ENCODE results near the gene CAMK4.

Gene CAMK4

DNA sequence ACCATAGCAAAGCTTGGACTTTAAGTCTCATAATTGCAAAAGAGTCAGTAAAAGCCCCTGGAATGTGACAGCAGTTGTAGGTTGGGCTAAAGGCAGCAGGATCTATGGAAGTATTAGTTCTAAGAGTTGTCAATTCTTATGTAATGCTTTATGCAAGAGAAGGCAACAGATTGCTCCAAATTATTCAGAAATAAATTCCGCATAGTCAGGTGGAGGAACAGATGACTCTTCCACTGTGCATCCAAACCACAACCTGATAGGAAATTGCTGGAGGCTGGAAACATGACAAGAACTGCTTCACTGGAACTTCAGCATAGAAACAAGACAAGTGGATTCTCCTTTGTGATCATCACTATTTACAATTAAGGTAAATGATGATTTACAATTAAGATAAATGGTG is 187.1 kb downstream of the CAMK4 start:
- no peaks in the 10 kb centered on the region for H3K9me3 ChIP-seq (ENCODE audit: control insufficient read depth, insufficient read depth, low read length)
- no peaks in the 10 kb centered on the region for H4K20me1 ChIP-seq (ENCODE audit: control insufficient read depth, insufficient read depth, low read depth, low read length)
- no peak for TF ChIP-seq EZH2phosphoT487 (IDR thresholded peaks at IDR 0.05; ENCODE audit: borderline replicate concordance, low read length)
- TF ChIP-seq, protein P1, sequence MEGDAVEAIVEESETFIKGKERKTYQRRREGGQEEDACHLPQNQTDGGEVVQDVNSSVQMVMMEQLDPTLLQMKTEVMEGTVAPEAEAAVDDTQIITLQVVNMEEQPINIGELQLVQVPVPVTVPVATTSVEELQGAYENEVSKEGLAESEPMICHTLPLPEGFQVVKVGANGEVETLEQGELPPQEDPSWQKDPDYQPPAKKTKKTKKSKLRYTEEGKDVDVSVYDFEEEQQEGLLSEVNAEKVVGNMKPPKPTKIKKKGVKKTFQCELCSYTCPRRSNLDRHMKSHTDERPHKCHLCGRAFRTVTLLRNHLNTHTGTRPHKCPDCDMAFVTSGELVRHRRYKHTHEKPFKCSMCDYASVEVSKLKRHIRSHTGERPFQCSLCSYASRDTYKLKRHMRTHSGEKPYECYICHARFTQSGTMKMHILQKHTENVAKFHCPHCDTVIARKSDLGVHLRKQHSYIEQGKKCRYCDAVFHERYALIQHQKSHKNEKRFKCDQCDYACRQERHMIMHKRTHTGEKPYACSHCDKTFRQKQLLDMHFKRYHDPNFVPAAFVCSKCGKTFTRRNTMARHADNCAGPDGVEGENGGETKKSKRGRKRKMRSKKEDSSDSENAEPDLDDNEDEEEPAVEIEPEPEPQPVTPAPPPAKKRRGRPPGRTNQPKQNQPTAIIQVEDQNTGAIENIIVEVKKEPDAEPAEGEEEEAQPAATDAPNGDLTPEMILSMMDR (IDR thresholded peaks at IDR 0.05; ENCODE audit: low read depth, low read length, poor library complexity, severe bottlenecking) = no peak
- H3K27me3 ChIP-seq (ENCODE audit: control insufficient read depth, low read length) = no peaks in the 10 kb centered on the region
- no peaks in the 10 kb centered on the region for H3K79me2 ChIP-seq (ENCODE audit: control insufficient read depth, low read length)
- H3K36me3 ChIP-seq (ENCODE audit: control insufficient read depth, low read length) = no peaks in the 10 kb centered on the region
- no peaks in the 10 kb centered on the region for H3K4me1 ChIP-seq (ENCODE audit: control insufficient read depth, low read length)
- no peaks in the 10 kb centered on the region for H3F3A ChIP-seq (ENCODE audit: control insufficient read depth, insufficient read depth)
- H3K9me2 ChIP-seq (replicated peaks; ENCODE audit: control insufficient read depth, low read length) = no peaks in the 10 kb centered on the region
- no peak overlapping the region for H3K27ac ChIP-seq (ENCODE audit: low read depth, low read length)
- H3K4me2 ChIP-seq (ENCODE audit: low read length) = no peak overlapping the region
- H3K4me3 ChIP-seq (ENCODE audit: low read length) = no peak overlapping the region

DNA sequence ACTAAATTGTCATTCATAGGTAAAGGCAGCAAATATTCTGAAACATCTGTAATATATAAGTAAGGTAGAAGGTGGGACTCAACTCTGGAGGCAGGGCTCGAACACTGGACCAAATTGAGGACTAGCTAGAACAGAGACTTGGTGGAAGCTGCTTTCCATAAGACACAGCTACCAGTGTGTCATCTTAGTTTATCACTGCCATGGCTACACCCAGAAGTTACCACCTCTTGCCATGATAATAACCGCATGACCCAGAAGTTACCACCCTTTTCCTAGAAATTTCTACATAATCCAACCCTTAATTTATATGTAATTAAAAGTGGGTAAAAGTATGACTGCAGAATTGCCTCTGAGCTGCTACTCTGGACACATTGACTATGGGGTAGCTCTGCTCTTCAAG is 188.4 kb downstream of the CAMK4 start:
- no peaks in the 10 kb centered on the region for H3K36me3 ChIP-seq (ENCODE audit: control insufficient read depth, low read length)
- H3K27ac ChIP-seq (ENCODE audit: low read depth, low read length) = no peak overlapping the region
- H3K79me2 ChIP-seq (ENCODE audit: control insufficient read depth, low read length) = no peaks in the 10 kb centered on the region
- H3K4me1 ChIP-seq (ENCODE audit: control insufficient read depth, low read length) = no peaks in the 10 kb centered on the region
- H4K20me1 ChIP-seq (ENCODE audit: control insufficient read depth, insufficient read depth, low read depth, low read length) = no peaks in the 10 kb centered on the region
- TF ChIP-seq EZH2phosphoT487 (IDR thresholded peaks at IDR 0.05; ENCODE audit: borderline replicate concordance, low read length) = no peak
- TF ChIP-seq, protein P1 (IDR thresholded peaks at IDR 0.05; ENCODE audit: low read depth, low read length, poor library complexity, severe bottlenecking) = no peak
- no peak overlapping the region for H3K4me3 ChIP-seq (ENCODE audit: low read length)
- no peaks in the 10 kb centered on the region for H3K9me2 ChIP-seq (replicated peaks; ENCODE audit: control insufficient read depth, low read length)
- H3K9me3 ChIP-seq (ENCODE audit: control insufficient read depth, insufficient read depth, low read length) = no peaks in the 10 kb centered on the region
- no peak overlapping the region for H3K4me2 ChIP-seq (ENCODE audit: low read length)
- no peaks in the 10 kb centered on the region for H3F3A ChIP-seq (ENCODE audit: control insufficient read depth, insufficient read depth)
- no peaks in the 10 kb centered on the region for H3K27me3 ChIP-seq (ENCODE audit: control insufficient read depth, low read length)

DNA sequence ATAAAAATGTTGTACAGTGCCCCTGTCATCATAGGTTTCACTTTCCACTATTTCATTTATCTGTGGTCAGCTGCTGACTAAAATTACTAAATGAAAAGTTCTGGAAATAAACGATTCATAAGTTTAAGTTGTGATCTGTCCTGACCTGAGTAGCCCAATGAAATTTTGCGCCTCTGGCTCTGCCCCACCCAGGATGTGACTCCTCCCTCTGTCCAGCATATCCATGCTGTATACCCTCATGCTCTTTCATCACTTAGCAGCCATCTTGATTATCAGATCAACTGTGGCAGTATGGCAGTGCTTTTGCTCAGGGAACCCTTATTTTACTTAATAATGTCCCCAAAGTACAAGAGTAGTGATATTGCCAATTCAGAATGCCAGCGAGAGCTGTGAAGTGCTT is 190.9 kb downstream of the CAMK4 start:
- H3K27me3 ChIP-seq (ENCODE audit: control insufficient read depth, low read length) = no peaks in the 10 kb centered on the region
- no peaks in the 10 kb centered on the region for H3F3A ChIP-seq (ENCODE audit: control insufficient read depth, insufficient read depth)
- H3K9me3 ChIP-seq (ENCODE audit: control insufficient read depth, insufficient read depth, low read length) = no peaks in the 10 kb centered on the region
- H3K9me2 ChIP-seq (replicated peaks; ENCODE audit: control insufficient read depth, low read length) = no peaks in the 10 kb centered on the region
- no peaks in the 10 kb centered on the region for H4K20me1 ChIP-seq (ENCODE audit: control insufficient read depth, insufficient read depth, low read depth, low read length)
- H3K36me3 ChIP-seq (ENCODE audit: control insufficient read depth, low read length) = no peaks in the 10 kb centered on the region
- H3K27ac ChIP-seq (ENCODE audit: low read depth, low read length) = no peak overlapping the region
- no peak overlapping the region for H3K4me2 ChIP-seq (ENCODE audit: low read length)
- H3K79me2 ChIP-seq (ENCODE audit: control insufficient read depth, low read length) = no peaks in the 10 kb centered on the region
- no peaks in the 10 kb centered on the region for H3K4me1 ChIP-seq (ENCODE audit: control insufficient read depth, low read length)
- TF ChIP-seq, protein P1 (IDR thresholded peaks at IDR 0.05; ENCODE audit: low read depth, low read length, poor library complexity, severe bottlenecking) = no peak
- no peak for TF ChIP-seq EZH2phosphoT487 (IDR thresholded peaks at IDR 0.05; ENCODE audit: borderline replicate concordance, low read length)
- H3K4me3 ChIP-seq (ENCODE audit: low read length) = no peak overlapping the region

DNA sequence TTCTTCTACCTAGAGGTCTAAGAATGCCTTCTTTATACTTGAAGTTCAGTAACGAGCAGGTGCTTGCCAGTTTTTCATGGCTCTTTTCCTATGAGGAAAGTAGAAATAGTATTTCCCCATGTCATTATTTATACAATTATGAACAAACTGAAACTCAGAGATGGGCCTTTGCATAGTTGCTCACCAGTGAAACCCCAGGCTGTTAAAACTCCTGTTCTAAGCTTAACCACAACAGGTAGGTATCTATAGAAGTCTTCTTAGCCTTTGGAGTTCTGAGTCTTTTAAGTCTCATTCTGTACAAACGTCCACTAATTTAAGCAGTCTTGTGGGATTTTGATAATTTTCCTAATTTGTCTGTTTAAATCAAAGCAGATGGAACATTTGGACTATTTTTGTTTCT is 198.1 kb downstream of the CAMK4 start:
- H3K4me1 ChIP-seq (ENCODE audit: control insufficient read depth, low read length) = no peaks in the 10 kb centered on the region
- no peaks in the 10 kb centered on the region for H3K79me2 ChIP-seq (ENCODE audit: control insufficient read depth, low read length)
- no peaks in the 10 kb centered on the region for H3K36me3 ChIP-seq (ENCODE audit: control insufficient read depth, low read length)
- no peak overlapping the region for H3K27ac ChIP-seq (ENCODE audit: low read depth, low read length)
- no peak overlapping the region for H3K4me3 ChIP-seq (ENCODE audit: low read length)
- no peaks in the 10 kb centered on the region for H4K20me1 ChIP-seq (ENCODE audit: control insufficient read depth, insufficient read depth, low read depth, low read length)
- no peaks in the 10 kb centered on the region for H3K27me3 ChIP-seq (ENCODE audit: control insufficient read depth, low read length)
- H3K4me2 ChIP-seq (ENCODE audit: low read length) = no peak overlapping the region
- TF ChIP-seq, protein P1 (IDR thresholded peaks at IDR 0.05; ENCODE audit: low read depth, low read length, poor library complexity, severe bottlenecking) = no peak
- TF ChIP-seq EZH2phosphoT487 (IDR thresholded peaks at IDR 0.05; ENCODE audit: borderline replicate concordance, low read length) = no peak
- H3K9me2 ChIP-seq (replicated peaks; ENCODE audit: control insufficient read depth, low read length) = no peaks in the 10 kb centered on the region
- H3K9me3 ChIP-seq (ENCODE audit: control insufficient read depth, insufficient read depth, low read length) = no peaks in the 10 kb centered on the region
- no peaks in the 10 kb centered on the region for H3F3A ChIP-seq (ENCODE audit: control insufficient read depth, insufficient read depth)
